ENCODE results near the gene ROBO3. TPM values are rescaled to one million over a fixed set of nuclear protein-coding genes. Genes with fewer than 3 reads are reported as not detected.

ROBO3 gene
- total RNA-seq, 1 donor from 2014 or later = 12.6 TPM

DNA sequence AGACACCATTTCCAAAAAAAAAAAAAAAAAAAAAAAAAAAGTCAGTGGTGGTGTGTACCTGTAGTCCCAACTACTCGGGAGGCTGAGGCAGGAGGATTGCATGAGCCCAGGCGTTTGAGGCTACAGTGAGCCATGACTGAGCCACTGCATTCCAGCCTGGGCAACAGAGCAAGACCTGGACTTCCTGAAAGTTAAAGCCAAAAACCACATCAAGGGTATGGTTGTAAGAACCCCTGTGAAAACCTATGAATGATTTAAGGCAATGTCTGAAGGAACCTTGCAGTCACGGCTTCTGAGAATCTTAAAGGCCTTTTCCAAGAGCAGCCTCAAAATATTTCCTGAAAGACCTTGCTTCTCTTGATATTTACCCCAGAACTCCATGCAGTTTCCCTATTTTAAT, 34.5 kb upstream of the ROBO3 start:
- Histone ChIP-seq H3K4me1 (no peaks in the 10 kb centered on the region), H3K4me3 (no peak overlapping the region), H3K79me2 (ENCODE audit: low read depth) (no peaks in the 10 kb centered on the region), H4K20me1 (ENCODE audit: low read depth) (no peaks in the 10 kb centered on the region), H3K36me3 (no peaks in the 10 kb centered on the region), H2AFZ (replicated peaks) (no peak overlapping the region), H3K27ac (no peak overlapping the region), H3K9me3 (ENCODE audit: low read depth) (no peaks in the 10 kb centered on the region), H3K27me3 (peaks cover 4% of the 10 kb centered on the region), H3F3A (ENCODE audit: low read depth) (no peaks in the 10 kb centered on the region), H3K4me2 (no peak overlapping the region), H3K9ac (no peak overlapping the region)
- Mint-ChIP-seq H3K9me3 (no peaks in the 10 kb centered on the region), H3K36me3 (no peaks in the 10 kb centered on the region), H3K27me3 (ENCODE audit: insufficient read depth, low read depth) (peaks cover 8% of the 10 kb centered on the region), H3K27ac (no peak overlapping the region), H3K4me3 (no peak overlapping the region), H3K4me1 (no peaks in the 10 kb centered on the region)
- DNase-seq (ENCODE audit: low spot score) = no peak
- no peak for TF ChIP-seq EZH2phosphoT487 (IDR thresholded peaks at IDR 0.05)
- no peak for TF ChIP-seq EZH2 (IDR thresholded peaks at IDR 0.05)
- TF ChIP-seq, protein P1, sequence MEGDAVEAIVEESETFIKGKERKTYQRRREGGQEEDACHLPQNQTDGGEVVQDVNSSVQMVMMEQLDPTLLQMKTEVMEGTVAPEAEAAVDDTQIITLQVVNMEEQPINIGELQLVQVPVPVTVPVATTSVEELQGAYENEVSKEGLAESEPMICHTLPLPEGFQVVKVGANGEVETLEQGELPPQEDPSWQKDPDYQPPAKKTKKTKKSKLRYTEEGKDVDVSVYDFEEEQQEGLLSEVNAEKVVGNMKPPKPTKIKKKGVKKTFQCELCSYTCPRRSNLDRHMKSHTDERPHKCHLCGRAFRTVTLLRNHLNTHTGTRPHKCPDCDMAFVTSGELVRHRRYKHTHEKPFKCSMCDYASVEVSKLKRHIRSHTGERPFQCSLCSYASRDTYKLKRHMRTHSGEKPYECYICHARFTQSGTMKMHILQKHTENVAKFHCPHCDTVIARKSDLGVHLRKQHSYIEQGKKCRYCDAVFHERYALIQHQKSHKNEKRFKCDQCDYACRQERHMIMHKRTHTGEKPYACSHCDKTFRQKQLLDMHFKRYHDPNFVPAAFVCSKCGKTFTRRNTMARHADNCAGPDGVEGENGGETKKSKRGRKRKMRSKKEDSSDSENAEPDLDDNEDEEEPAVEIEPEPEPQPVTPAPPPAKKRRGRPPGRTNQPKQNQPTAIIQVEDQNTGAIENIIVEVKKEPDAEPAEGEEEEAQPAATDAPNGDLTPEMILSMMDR (IDR thresholded peaks at IDR 0.05) = no peak

DNA sequence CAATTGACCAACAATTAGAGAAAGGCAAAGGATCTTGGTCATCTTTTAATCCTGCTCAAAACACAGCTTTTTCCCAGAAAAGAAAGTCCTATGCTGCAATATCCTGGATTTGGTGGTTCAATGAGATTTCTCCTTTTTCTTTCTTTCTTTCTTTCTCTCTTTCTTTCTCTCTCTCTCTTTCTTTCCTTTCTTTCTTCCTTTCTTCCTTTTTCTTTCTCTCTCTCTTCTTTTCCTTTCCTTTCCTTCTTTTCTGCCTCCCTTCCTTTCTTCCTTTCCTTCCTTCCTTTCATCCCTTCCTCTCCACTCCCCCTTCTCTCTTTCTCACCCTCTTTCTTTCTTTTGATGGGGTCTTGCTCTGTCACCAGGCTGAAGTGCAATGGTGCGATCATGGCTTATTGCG, 33.3 kb upstream of the ROBO3 start:
- no peak overlapping the region for H3K4me2 ChIP-seq
- TF ChIP-seq EZH2phosphoT487 (IDR thresholded peaks at IDR 0.05) = no peak
- TF ChIP-seq, protein P1 (IDR thresholded peaks at IDR 0.05) = no peak
- H3K27ac ChIP-seq = no peak overlapping the region
- peaks cover 6% of the 10 kb centered on the region for H3K27me3 Mint-ChIP-seq (ENCODE audit: insufficient read depth, low read depth)
- no peak overlapping the region for H3K27ac Mint-ChIP-seq
- no peaks in the 10 kb centered on the region for H3K36me3 ChIP-seq
- H3K4me1 Mint-ChIP-seq = peaks cover 6% of the 10 kb centered on the region
- H3K4me1 ChIP-seq = no peaks in the 10 kb centered on the region
- H3K9me3 ChIP-seq (ENCODE audit: low read depth) = no peaks in the 10 kb centered on the region
- no peaks in the 10 kb centered on the region for H3K79me2 ChIP-seq (ENCODE audit: low read depth)
- H3K36me3 Mint-ChIP-seq = no peaks in the 10 kb centered on the region
- no peak overlapping the region for H3K4me3 Mint-ChIP-seq
- H4K20me1 ChIP-seq (ENCODE audit: low read depth) = no peaks in the 10 kb centered on the region
- DNase-seq (ENCODE audit: low spot score) = no peak
- no peaks in the 10 kb centered on the region for H3F3A ChIP-seq (ENCODE audit: low read depth)
- peaks cover 11% of the 10 kb centered on the region for H3K27me3 ChIP-seq
- H3K4me3 ChIP-seq = no peak overlapping the region
- no peak overlapping the region for H3K9ac ChIP-seq
- no peak overlapping the region for H2AFZ ChIP-seq (replicated peaks)
- H3K9me3 Mint-ChIP-seq = no peaks in the 10 kb centered on the region

DNA sequence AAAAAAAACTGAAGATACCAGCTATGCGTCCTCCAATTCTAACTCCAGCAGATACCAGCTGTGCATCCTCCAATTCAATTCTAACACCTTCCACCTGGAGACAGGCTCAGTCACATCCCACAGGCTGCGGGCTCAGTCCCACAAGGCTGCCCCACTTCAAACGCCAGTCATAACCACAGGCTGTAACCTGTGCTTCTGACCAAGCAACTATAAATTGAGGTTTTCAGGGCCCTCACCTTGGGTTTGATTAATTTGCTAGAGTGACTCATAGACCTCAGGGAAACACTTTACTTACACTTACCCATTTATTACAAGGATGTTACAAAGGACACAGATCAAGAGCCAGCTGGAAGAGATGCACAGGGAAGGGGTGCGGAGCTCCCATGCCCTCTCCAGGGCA, 32.7 kb upstream of the ROBO3 start:
- Histone ChIP-seq H3K4me2 (no peak overlapping the region), H4K20me1 (ENCODE audit: low read depth) (no peaks in the 10 kb centered on the region), H3K9me3 (ENCODE audit: low read depth) (no peaks in the 10 kb centered on the region), H3K79me2 (ENCODE audit: low read depth) (no peaks in the 10 kb centered on the region), H3K27me3 (peaks cover 11% of the 10 kb centered on the region), H3K4me3 (no peak overlapping the region), H3K27ac (no peak overlapping the region), H2AFZ (replicated peaks) (no peak overlapping the region), H3K36me3 (no peaks in the 10 kb centered on the region), H3K4me1 (peaks cover 3% of the 10 kb centered on the region), H3K9ac (no peak overlapping the region), H3F3A (ENCODE audit: low read depth) (no peaks in the 10 kb centered on the region)
- no peaks in the 10 kb centered on the region for H3K9me3 Mint-ChIP-seq
- peaks cover 12% of the 10 kb centered on the region for H3K4me1 Mint-ChIP-seq
- peaks cover 6% of the 10 kb centered on the region for H3K27me3 Mint-ChIP-seq (ENCODE audit: insufficient read depth, low read depth)
- DNase-seq (ENCODE audit: low spot score) = no peak
- no peaks in the 10 kb centered on the region for H3K36me3 Mint-ChIP-seq
- H3K27ac Mint-ChIP-seq = no peak overlapping the region
- TF ChIP-seq EZH2phosphoT487 (IDR thresholded peaks at IDR 0.05) (no peak), EZH2 (IDR thresholded peaks at IDR 0.05) (no peak)
- TF ChIP-seq, protein P1 (IDR thresholded peaks at IDR 0.05) = no peak
- no peak overlapping the region for H3K4me3 Mint-ChIP-seq
